ENCODE measurements around the gene CSTB.

Gene CSTB

GRCh38 chr21:43733529-43734071 lies 42.5 kb downstream of the CSTB start:
- peak; percentile 52 for FAIRE-seq
- DNase-seq (ENCODE audit: insufficient read length, low spot score) = no peak

GRCh38 chr21:43733060-43733459 lies 43.0 kb downstream of the CSTB start:
- DNase-seq (ENCODE audit: insufficient read length, low spot score) (no peak), FAIRE-seq (no peak)

DNA sequence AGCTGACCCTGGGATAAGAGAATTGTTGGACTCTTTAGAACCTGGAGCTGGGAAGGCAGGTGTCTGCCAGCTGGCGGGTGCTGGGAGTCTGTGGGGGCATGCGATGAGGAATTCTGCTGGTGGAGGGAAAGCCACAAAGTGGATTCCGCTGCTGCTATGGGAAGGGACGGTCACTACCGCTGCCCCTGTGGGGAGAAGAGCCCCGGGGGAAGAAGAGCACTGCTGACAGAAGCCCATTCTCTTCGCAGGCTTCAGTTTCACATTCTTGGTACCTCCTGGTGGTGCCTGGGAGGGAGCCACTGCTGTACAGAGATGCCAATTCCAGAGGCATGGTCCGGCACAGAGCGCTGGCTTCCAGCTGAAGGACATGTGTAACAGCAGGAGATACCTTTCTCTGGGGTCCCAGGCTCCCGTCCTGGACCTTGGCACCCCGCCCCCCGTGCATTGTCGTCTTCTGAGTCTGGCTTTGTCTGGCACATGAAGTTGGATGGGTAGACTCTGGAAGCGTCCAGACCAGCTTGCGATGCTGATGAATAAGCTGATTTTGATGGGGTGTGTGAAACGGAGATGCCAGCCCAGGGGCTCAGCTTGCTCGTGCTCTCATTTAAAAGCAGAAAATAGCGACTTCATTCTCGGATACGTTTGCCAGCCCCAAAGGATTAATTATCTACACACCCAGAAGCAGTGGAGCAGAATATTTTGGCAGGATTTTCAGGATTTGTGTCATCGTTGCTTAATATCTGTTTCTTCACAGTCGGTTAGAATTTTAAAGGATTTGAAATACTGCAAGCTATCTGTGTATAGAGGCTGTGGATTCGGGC lies 44.0 kb downstream of the CSTB start:
- no peak for DNase-seq (ENCODE audit: insufficient read length, low spot score)

GRCh38 chr21:43731476-43731875 lies 44.6 kb downstream of the CSTB start:
- FAIRE-seq (no peak), DNase-seq (ENCODE audit: insufficient read length, low spot score) (no peak)

More for the DNA sequence above, 44.0 kb downstream of the CSTB start:
- FAIRE-seq = no peak

- DNase-seq (ENCODE audit: insufficient read length, low spot score) = peak; percentile 91
- peak; percentile 96 for FAIRE-seq
Measured at GRCh38 chr21:43728467-43729390, 47.4 kb downstream of the CSTB start.

DNA sequence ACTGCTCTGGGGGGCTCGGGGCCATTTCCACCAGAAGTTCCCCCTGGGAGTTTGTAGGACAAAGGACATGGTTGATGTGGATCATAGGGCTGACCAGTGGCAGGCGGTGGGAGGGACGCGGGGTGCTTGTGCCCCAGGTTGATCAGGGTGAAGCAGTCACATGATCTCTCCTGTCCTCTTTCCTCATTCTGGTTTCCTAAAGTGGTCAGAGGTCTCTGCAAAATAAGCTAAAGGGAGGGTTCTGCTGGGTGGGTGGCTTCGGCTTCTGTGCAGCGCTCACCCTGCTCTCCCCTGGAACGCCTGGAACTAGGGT lies 48.0 kb downstream of the CSTB start:
- DNase-seq (ENCODE audit: insufficient read length, low spot score) (no peak), FAIRE-seq (no peak)

DNA sequence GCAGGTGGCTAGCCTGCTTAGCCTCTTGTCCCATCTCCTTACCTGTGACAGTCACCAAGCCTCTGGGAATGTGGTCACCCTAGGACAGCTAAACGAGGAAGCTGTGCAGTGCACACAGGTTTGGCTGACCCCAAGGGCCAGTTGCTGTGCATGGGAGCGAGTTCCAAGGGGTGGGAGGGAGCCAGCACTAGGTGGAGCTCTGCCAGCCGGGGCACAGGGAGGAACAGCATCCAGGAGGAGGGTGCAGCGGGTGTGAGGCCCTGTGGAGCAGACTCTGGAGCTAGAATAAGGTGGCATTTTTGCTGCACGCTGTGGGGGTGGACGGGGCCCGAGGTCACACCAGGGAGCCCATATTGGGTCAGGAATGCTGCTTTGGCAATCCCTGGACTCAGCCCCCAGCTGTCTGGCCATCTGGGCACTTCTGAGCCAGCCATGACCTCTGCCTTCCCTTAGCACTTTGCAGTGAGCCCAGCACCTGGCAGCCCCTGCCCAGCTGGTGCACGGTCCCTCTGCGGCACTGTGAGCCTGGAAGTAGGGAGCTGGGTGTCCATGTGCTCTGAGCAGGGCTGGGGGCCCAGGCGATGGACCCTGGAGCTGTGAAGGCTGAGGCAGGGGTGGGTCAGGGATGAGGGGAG lies 48.5 kb downstream of the CSTB start:
- no peak for DNase-seq (ENCODE audit: insufficient read length, low spot score)
- FAIRE-seq = no peak

GRCh38 chr21:43726686-43727518 lies 49.2 kb downstream of the CSTB start:
- DNase-seq (ENCODE audit: insufficient read length, low spot score) = no peak
- FAIRE-seq = peak; percentile 90
